Right atrium auricular region (tissue), 2 donors: Measurements from ENCODE around the gene ACOT12. TPM values are rescaled to one million over a fixed set of nuclear protein-coding genes. Genes with fewer than 3 reads are reported as not detected.
"Not testable (repeated sequence)": the region's sequence is repeated elsewhere in the genome, so short reads cannot be mapped to it uniquely, and the experiment has no call there.

Experiments
- DNase-seq: peaks from one replicate; pipeline ENCODE4 v3.0.0-alpha.2; 2019; ENCODE audit warnings: low spot score
- H3K27ac ChIP-seq, 2 donors: fragments of 200-600 bp; sonication (generic); 1 replicate in 1 of 2; 2 replicates in 1 of 2; pipeline ENCODE4 v1.5.1; 2016 to 2019
- H3K27me3 ChIP-seq, 2 donors: fragments of 200-600 bp; sonication (generic); one replicate each; pipeline versions ENCODE4 v1.5.1 to v1.6.0; 2017 to 2019
- H3K36me3 ChIP-seq: fragments of 200-600 bp; sonication (generic); one replicate; pipeline ENCODE4 v1.5.1; 2016
- H3K4me1 ChIP-seq, 2 donors: fragments of 200-600 bp; sonication (generic); one replicate each; pipeline versions ENCODE4 v1.5.1 to v1.6.0; 2017 to 2019
- H3K4me3 ChIP-seq, 2 donors: fragments of 200-600 bp; sonication (generic); 1 replicate in 1 of 2; 2 replicates in 1 of 2; pipeline ENCODE4 v1.5.1; 2017 to 2019; ENCODE audit warnings: mild to moderate bottlenecking in 1 of 2, moderate library complexity in 1 of 2
- H3K9me3 ChIP-seq, 2 donors: fragments of 200-600 bp; sonication (generic); one replicate each; pipeline ENCODE4 v1.5.1; 2019
- total RNA-seq, 2 donors: library from RNA; depleted of rRNA; stranded (reverse); fragments of >200 nt; gene quantifications; one replicate each; pipeline ENCODE4 v1.1.0, GENCODE V29; 2016
- TF ChIP-seq, protein P1 (sequence below), 2 donors: fragments of 200-600 bp; sonication (generic); IDR thresholded peaks; one replicate each; pipeline ENCODE4 v1.5.1; 2019; ENCODE audit warnings: antibody characterized with exemption in 2 of 2

The ACOT12 gene
- total RNA-seq, 2 donors from 2014 or later = not detected

DNA sequence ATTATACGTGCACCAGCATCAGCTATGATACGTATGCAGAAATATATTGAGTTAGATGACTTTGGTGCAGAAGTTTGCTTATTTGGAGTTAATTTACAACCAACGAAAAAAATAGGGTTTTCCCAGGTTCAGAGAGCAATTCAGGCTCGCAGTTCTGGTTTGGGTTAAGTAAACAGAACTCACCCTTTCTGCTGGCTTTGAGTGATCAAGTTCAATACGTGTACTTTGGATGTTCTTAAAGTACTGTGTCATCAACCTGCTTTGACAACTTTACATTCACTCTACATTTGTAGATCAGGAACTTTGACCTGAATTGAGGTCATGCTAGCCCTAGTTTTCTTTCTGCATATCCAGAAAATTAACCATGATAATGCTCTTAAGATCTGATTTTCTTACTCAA, 40.7 kb downstream of the ACOT12 start:
- no peaks in the 10 kb centered on the region for H3K4me1 ChIP-seq
- no peak overlapping the region for H3K4me3 ChIP-seq
- H3K9me3 ChIP-seq = no peaks in the 10 kb centered on the region
- no peaks in the 10 kb centered on the region for H3K36me3 ChIP-seq
- DNase-seq = no peak
- TF ChIP-seq, protein P1, sequence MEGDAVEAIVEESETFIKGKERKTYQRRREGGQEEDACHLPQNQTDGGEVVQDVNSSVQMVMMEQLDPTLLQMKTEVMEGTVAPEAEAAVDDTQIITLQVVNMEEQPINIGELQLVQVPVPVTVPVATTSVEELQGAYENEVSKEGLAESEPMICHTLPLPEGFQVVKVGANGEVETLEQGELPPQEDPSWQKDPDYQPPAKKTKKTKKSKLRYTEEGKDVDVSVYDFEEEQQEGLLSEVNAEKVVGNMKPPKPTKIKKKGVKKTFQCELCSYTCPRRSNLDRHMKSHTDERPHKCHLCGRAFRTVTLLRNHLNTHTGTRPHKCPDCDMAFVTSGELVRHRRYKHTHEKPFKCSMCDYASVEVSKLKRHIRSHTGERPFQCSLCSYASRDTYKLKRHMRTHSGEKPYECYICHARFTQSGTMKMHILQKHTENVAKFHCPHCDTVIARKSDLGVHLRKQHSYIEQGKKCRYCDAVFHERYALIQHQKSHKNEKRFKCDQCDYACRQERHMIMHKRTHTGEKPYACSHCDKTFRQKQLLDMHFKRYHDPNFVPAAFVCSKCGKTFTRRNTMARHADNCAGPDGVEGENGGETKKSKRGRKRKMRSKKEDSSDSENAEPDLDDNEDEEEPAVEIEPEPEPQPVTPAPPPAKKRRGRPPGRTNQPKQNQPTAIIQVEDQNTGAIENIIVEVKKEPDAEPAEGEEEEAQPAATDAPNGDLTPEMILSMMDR (IDR thresholded peaks at IDR 0.05) = no peak
- H3K27ac ChIP-seq = no peak overlapping the region
- H3K27me3 ChIP-seq = no peaks in the 10 kb centered on the region

DNA sequence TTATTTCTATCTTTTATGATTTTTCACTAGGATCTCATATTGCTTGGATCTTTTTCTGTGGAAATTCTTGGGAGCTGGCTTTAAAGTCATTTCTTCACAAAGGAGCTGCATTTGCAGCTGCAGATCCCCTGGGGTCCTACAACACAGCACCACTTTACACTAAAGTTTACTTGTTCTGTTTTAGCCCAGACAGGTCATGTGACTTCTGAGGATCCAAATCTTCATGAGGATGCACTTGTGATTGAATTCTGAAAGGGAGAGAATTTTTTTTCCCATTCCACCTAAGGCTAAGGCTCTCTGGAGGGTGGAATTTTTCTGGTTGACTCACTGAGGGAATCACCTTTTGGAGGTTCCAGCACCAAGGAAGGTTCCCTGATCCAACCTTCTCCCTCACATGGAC, 43.4 kb downstream of the ACOT12 start:
- Histone ChIP-seq H3K4me1 (no peaks in the 10 kb centered on the region), H3K4me3 (no peak overlapping the region), H3K27ac (no peak overlapping the region), H3K9me3 (no peaks in the 10 kb centered on the region), H3K36me3 (no peaks in the 10 kb centered on the region), H3K27me3 (no peaks in the 10 kb centered on the region)
- no peak for DNase-seq
- TF ChIP-seq, protein P1 (IDR thresholded peaks at IDR 0.05) = no peak

DNA sequence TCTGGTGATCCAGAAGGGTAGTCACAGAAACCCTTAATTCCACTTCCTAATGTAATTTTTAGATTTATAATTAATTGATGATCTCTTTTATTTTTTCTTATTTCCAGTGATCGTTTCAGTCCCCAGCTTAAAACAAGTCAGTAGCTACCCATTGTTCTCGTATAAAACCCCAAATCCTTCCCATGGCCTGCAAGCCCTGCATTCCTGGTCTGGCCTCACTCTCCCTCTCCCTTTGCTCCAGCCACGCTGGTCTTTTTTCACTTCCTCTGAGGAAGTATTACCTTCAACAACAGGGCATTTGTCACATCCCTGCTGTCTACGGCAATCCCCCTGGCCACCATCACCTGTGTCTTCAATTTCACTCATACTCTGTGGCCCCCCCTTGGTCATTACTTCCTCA, 44.8 kb downstream of the ACOT12 start:
- no peak overlapping the region for H3K4me3 ChIP-seq
- no peaks in the 10 kb centered on the region for H3K27me3 ChIP-seq
- H3K4me1 ChIP-seq = no peaks in the 10 kb centered on the region
- no peak overlapping the region for H3K27ac ChIP-seq
- DNase-seq = no peak
- no peaks in the 10 kb centered on the region for H3K36me3 ChIP-seq
- no peaks in the 10 kb centered on the region for H3K9me3 ChIP-seq
- TF ChIP-seq, protein P1 (IDR thresholded peaks at IDR 0.05) = no peak

DNA sequence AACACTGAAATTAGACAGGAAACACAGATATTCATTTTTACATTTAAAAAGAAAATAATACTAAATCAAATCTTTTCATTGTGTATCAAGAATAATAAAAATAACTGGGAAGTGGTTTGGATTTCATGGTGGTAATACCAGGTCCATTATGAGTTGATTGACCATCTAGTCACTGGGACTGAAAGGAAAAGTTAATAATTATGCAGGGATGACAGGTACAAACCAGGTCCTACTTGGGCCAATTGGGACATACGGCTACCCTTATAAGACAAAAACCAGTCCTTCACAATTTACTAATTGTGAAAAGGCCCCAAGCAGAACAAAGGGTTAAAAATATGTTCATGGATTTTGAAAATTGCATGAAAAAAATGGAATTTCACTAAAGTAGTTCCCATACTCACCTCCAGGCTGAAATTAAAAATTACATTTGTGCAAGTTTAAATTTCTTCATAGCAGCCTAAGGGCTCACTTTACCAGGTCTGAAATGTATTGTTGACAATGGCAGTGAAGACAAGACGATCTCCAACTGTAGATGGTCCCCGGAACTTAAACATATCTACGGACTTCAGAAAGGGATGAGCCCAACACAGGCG, 48.4 kb downstream of the ACOT12 start:
- Histone ChIP-seq H3K27me3 (no peaks in the 10 kb centered on the region), H3K27ac (no peak overlapping the region), H3K36me3 (no peaks in the 10 kb centered on the region), H3K4me3 (no peak overlapping the region), H3K9me3 (no peaks in the 10 kb centered on the region), H3K4me1 (no peaks in the 10 kb centered on the region)
- no peak for DNase-seq
- TF ChIP-seq, protein P1 (IDR thresholded peaks at IDR 0.05) = no peak

DNA sequence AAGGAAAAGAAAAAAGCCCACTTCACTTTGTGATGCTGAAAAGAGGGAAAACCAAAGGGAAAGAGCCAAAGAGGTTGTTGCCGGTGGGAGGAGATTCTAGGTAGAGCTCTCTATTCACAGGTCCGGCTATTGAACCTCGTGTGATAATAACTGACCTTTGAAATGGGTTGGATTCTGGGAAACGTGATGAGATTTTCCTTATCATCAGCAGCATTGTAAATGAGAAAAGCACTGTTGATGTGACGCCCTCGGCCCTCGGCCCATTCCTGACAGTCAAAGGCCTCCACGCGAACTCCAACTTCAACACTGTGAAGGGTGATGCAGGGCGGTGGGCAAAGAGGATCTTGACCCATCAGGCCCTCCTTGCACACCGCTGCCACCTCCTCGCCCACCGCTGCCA, 49.2 kb downstream of the ACOT12 start:
- TF ChIP-seq, protein P1 (IDR thresholded peaks at IDR 0.05) = no peak
- no peaks in the 10 kb centered on the region for H3K9me3 ChIP-seq
- H3K36me3 ChIP-seq = no peaks in the 10 kb centered on the region
- no peaks in the 10 kb centered on the region for H3K4me1 ChIP-seq
- no peak overlapping the region for H3K4me3 ChIP-seq
- DNase-seq = no peak
- no peak overlapping the region for H3K27ac ChIP-seq
- H3K27me3 ChIP-seq = no peaks in the 10 kb centered on the region

DNA sequence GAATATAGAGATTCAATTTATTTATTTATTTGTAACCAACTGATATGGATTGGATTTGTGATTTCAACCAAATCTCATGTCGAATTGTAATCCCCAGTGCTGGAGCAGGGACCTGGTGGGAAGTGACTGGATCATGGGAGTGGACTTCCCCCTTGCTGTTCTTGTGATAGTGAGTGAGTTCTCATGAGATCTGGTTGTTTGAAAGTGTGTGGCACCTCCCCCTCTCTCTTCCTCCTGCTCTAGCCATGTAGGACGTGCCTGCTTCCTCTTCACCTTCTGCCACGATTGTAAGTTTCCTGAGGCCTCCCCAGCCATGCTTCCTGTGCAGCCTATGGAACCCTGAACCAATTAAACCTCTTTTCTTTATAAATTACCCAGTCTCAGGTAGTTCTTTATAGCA, 55.7 kb downstream of the ACOT12 start:
- H3K27me3 ChIP-seq, H3K9me3 ChIP-seq, H3K27ac ChIP-seq, H3K4me1 ChIP-seq, H3K36me3 ChIP-seq, DNase-seq, H3K4me3 ChIP-seq: not testable (repeated sequence)
